Nucleus accumbens (tissue), 56 donors: ENCODE data around the gene JADE3.
A peak's percentile ranks its signal among the peaks of the same experiment; 100 is the strongest.
"Not testable (repeated sequence)": the region's sequence is repeated elsewhere in the genome, so short reads cannot be mapped to it uniquely, and the experiment has no call there.

ENCODE experiments used
- DNase-seq, 56 donors: peaks; one replicate each; lab custom pipeline; 2025; lab: John Stamatoyannopoulos, UW

Gene JADE3

DNA sequence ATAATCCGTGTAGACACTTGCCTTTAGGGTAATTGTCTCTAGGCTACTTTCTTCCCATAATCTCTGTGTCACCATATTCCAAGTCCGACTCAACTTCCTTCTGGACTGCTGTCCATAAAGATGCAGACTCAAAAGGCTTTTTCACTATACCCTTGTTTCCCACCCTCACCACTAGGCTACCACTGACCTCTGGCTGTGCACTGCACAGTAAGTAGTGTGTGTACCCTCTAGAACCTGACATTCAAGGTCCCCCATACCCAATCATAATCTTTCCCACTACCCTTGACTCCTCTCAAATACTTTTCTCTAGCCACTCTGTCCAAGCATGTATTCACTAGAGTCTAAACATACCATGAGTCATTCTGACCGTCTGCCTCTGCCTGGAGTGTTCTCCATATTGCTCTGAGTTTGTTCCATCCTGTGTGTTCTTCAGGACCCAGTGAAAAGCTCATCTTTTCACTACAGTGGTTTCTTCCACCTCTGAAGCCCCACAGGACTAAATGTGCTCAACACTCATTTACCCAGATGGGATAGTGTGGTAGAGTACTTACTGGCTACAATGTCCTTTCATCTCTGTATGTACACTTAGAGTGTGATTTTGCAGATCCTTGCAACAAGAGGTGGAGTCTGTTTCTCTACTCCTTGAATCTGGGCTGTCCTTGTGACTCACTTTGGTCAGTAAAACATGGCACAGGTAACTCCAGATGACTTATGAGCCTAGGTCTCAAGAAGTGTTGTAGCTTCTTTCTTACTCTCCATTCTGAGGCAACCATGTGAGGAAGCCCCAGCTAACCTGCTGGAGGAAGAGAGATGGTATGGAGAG lies 17.4 kb downstream of the JADE3 start:
- DNase-seq, result no peak

DNA sequence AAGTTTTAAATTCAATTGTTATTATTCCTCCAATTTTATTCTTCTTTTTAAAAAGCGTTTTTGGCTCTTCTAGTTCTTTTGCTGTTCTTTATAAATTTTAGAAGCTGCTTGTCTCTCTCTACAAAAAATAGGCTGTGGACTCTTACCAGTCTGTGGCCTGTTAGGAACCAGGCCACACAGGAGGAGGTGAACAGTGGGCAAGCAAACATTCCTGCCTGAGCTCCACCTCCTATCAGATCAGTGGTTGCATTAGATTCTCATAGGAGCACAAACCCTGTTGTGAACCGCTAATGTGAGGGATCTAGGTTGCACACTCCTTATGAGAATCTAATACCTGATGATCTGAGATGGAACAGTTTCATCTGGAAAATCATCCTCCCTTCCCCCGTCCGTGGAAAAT lies 23.1 kb downstream of the JADE3 start:
- DNase-seq, result no peak

DNA sequence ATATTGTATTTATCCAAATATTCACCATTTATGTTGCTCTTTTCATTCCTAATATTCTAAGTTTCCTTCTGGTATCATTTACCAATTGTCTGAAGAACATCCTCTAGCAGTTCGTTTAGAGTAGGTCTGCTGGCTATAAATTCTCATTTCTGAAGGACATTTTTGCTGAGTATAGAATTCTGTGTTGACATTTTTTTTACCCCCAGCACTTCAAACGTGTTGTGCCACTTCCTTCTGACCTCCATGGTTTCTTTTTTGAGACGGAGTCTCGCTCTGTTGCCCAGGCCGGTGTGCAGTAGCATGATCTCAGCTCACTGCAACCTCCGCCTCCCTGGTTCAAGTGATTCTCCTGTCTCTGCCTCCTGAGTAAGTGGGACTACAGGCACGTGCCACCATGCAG lies 26.4 kb downstream of the JADE3 start:
- DNase-seq, result no peak

DNA sequence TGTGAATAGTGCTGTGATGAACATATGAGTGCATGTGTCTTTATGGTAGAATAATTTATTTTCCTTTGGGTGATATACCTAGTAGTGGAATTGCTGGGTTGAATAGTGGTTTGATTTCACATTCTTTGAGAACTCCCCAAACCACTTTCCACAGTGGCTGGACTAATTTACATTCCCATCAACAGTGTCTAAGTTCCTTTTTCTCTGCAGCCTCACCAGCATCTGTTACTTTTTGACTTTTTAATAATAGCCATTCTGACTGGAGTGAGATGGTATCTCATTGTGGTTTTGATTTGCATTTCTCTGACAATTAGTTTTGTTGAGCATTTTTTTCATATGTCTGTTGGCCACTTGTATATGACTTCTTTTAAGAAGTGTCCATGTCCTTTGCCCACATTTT lies 29.1 kb downstream of the JADE3 start:
- DNase-seq, result no peak

DNA sequence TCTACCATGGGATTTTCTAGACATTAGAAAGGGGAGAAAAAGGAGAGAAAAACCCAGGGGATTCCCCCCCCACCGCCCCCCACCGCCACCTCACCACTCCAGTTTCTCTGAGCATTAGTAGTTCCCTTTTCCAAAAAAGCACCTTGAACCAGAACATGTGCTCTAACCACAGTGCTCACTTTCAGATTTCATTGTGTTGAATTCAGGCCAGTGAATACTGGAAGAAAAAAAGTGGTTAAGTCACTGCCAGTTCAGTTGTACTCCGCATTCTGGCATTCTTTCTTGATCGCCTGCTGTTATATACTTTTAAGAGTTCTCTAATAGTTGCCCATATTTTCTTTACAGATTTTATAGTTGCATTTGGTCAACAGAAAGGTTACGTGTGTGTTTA lies 40.9 kb downstream of the JADE3 start:
- DNase-seq, result no peak

DNA sequence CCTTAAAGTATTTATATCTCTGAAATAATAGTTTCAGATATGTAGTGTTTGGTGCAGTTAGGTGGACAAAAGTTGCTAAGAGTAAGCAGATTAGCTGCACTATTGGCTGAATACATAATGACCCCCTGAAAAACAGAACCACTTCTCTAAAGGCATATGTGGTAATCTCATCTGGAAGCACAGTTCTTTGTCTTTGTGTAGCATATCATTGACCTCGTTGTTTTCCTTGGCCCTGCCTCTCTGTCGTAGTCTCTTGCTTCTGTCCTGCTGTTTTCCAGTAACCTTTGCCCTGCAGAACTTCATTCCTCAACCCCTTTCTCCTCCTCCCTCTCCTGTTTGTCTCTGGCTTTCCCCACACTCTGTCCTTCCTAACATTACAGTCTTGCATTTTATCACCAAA lies 41.4 kb downstream of the JADE3 start:
- no peak for DNase-seq

DNA sequence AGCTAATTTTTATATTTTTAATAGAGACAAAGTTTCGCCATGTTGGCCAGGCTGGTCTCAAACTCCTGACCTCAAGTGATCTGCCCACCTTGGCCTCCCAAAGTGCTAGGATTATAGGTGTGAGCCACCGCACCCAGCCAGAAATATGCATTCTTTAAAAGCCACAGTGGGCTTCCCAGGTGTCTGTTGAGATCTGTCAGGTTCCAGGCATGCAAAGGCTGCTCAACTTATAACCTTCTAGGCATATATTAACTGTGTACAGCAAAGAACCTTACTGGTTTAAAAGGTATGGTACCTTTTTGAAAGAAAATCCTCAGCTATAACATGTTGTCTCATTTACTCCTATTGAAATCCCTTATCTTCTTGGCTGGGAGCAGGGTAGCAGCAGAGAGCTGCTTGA lies 42.5 kb downstream of the JADE3 start:
- DNase-seq, result no peak

DNA sequence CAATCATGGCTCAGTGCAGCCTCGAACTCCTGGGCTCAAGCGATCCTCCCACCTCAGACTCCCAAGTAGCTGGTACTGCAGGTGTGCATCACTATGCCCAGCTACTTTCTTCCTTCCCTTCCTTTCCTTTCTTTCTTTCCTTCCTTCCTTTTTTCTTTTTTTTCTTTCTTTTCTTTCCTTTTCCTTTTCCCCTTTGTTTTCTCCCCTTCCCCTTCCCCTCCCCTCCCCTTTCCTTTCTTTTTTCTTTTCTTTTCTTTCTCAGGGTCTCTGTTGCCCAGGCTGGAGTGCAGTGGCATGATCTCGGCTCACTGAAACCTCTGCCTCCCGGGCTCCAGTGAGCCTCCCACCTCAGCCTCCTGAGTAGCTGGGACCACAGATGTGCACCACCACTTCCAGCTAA lies 44.4 kb downstream of the JADE3 start:
- not testable (repeated sequence) for DNase-seq

DNA sequence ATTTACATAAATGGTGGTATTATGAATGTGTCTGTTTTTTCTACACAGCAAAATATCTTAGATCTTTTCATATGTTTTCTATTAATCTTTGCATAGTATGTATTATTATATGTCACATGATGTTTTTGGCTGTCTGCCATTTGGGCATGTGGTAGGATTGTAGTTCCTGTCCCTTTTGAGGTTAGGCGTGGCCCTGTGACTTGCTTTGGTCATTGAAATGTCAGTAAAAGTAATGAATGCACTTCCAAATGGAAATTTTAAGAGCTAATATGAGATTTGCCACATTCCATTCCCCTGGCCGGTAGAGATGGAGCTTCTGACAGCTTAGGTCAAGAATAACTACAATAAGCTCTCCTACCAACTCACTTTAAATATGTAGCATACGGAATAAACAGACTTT lies 45.1 kb downstream of the JADE3 start:
- DNase-seq, result no peak

DNA sequence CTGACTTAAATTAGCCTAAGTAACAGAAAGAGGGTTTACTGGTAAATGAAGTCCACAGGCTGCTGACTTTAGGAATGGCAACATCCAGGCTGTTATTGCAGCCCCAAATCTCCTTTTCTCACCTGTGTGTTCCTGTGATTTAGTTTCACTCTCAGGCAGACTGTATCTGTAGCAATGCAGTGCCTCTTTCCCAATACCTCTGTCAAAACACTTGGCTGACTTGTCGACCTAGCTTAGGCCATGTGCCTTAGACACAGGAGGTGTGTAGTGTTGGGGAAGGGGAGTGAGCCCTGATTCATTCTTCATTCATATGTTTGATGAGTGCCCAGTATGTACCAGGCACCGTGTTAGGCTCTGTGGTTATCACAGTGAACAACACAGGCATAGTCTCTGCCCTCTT lies 46.9 kb downstream of the JADE3 start:
- no peak for DNase-seq

DNA sequence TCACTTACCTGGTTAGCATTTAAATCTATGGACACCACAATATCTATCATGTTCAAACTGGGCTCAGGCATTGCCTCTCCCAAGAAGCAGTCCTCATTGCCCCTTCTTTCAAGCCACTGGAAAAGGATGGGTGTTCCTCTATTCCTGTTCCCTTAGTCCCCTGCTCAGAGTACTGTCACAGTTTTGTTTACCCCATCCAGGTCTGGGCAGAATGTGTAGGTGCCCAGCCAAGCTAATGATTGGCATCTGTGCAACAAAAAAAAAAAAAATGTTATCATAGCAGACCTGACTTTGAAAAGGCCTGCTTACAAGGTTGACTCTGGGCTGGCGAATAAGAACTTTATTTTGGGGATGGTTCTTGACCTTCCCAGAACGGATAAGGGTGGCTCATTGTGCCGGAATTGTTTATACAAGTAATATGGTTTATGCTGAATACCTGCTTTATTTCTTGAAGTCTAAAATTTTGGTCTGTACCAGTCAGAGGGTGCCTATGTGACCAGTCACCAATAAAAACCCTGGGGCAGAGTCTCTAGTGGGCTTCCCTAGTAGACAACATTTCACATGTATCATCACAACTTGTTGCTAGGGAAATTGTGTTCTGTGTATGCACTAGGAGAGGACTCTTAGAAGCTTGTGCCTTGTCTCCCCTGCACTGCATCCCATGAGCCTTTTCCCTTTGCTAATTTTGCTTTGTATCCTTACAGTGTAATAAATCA lies 47.9 kb downstream of the JADE3 start:
- DNase-seq, result no peak

DNA sequence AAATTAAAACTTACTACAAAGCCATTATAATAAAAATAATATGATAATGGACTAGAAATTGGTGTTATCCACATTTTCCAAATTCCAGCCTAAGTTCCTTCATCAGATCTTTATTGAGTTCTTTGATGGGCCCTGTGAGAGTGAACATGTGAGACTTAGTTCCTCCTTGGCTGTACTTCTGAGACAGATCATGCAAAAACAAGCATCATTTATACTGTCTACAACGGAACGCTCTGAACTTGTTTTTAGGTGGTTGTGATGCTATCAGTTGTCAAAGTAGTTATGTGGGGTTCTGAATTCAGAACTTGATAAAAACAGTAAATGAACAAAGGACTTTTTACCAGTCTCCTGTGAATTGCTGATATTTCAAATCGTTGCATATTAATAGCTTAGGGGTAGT lies 48.9 kb downstream of the JADE3 start:
- no peak for DNase-seq

DNA sequence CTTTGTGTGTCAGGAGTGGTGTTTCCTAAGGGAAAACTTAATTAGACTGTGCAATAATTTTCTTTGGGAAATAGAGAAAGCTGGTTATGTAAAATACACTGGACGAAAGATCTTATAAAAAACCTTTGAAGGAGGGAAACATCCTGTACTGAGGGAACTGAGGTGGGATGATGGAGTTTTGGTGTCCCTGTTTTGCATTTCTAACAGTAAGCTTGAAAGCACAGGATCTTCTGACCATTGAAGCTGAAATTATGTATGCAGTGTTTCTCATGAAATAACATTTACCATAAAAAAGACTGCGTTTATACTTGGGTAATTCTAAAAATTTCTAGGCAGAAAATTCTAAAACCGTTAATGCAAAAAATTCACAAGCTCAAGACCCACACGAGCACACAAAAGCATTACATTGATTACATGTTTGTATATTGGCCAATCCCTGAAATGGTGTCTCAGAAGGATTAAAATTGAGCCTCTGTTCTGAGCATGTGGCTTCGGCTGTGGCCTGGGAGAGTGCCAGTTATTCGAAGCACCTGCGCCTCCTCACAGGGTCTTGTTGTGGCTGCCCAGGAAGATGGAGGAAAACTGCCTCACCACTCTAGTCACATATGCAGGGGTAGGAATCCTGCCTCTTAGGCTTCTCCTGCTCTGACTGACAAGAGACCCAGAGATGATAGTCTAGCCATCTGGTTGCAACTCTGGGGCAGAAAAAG lies 49.5 kb downstream of the JADE3 start:
- DNase-seq, result peak in 9 of 56 donors; percentile 0 to 7 (median 1)

DNA sequence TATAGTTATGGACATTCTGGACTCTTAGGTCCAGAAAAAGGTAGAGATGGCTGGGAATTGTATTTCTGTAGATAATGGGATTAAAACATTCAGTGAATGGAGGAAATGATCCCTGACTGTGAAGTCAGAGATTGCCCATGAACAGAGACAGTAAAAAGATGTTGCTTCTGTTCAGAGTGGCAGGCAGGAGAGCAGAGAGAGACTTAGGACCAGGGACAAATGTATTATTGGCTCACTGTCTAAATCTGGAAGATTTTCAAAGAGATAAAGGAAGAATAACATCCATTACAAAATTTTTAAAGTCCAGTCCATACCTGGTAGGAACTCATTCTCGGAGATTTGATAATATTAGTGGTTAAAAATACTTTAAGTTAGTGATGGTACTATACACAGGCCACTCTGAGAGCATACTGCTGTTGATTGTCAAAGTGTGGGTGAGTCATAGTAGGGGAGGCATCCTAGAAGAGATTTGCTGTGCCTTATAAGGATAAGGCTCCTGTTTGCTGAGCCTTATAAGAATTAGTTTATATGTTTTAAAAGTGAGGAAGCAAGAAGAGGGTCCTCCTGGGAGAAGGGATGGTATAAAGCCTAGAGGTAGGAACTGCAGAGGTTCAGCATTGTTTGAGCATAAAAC lies 53.0 kb downstream of the JADE3 start:
- DNase-seq, result no peak

DNA sequence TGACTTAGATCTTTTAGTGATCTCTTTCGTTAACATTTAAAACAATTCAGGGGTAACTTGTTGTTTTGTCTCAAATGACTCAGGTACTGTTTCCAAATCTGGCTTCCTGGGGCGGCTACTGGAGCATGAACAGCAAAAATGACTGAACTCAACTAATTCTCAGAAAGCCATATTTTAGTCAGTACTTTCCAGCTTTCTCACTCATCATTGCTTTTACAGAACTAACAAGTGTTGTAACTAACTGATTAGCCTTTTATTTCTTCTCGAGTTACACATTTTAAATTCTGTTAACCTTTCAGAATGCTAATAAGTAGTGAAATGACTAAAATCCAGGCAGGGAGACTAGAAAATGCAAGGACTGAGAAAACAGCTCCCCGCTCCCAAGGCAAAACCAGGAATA lies 55.3 kb downstream of the JADE3 start:
- no peak for DNase-seq

DNA sequence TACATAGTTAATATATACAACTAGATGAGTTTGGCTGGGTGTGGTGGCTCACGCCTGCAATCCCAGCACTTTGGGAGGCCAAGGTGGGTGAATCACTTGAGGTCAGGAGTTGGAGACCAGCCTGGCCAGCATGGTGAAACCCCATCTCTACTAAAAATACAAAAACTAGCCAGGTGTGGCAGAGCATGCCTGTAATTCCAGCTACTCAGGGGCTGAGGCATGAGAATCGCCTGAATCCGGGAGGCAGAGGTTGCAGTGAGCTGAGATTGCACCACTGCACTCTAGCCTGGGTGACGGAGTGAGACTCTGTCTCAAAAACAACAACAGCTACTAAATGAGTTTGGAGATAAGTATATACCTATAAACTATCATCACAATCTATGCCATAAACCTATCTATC lies 64.8 kb downstream of the JADE3 start:
- not testable (repeated sequence) for DNase-seq

DNA sequence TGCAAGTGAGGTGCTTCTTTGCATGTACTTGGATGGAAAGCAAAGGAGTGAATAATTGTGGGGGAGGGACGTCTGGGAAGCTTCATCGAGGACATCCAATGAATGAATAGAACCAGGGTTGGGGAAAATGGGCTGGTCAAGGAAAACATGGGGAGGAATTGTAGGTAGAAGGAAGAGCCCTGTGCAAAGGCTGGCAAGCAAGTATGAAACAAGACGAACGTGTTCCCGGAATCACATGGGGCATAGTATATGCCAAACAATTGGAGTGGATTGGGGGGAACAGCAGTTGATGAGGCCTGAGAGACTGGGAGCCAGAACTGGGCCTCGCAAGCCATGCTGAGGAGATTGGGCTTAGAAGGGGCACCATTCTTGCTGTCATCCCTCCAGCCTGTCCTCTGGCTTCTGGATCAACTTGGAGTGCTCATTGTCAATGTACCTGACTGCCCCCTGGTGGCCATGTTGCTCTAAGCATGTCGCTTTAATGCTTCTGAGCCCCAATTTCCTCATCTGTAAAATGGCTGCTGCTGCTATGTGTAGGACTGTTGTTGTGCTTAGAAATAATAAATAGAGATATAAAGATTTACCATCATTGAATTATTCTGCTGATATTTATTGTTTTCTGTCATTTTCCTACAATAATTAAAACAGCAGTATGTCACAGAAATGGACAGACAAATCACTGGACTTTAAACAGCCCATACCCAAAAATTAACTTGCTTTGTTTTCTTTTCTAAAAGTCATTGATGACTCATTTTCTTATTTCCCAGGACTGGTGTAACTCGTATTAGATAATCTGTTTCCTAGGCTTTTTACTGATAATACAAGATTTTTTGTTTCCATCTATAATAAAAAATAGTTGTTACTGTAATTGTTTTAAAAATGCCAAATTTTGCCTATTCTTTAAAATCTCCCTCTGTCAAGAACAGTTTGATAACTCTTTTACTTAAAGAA lies 66.4 kb downstream of the JADE3 start:
- DNase-seq, result peak in 16 of 56 donors; percentile 0 to 47 (median 2)

DNA sequence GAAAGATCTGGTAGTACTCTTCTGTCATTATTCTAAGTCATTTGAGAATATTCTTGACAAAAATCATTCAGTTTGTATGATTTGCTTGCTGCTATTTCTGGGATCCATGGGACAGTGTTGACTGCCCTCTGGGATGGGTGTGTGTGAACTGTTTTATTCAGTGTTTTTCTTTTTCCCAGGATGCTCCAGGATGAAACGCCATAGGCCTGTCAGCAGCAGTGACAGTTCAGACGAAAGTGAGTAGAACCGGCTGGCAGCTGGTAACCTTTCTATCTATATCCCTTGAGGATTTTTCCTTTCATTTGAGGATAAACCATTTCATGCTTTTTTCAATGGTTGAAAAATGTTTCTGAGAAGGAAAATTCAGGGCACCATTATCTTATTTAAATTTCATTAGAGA lies 72.5 kb downstream of the JADE3 start:
- DNase-seq, result no peak

DNA sequence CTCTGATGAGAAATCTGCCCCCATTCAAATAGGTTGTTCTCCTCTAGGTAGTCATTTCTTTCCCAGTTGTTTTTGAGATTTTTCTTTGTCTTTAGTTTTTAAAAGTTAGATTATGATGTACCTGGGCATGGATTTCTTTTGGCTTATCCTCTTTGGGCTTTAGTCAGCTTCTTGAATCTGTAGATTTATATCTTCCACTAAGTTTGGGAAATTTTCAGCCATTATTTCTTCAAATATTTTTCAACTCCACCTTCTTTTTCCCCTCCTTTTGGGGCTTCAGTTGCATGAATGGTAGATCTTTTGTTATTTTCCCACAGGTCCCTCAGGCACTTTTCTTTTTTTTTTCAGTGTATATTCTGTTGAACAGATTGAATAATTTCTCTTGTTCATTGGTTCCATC lies 77.3 kb downstream of the JADE3 start:
- DNase-seq, result no peak

DNA sequence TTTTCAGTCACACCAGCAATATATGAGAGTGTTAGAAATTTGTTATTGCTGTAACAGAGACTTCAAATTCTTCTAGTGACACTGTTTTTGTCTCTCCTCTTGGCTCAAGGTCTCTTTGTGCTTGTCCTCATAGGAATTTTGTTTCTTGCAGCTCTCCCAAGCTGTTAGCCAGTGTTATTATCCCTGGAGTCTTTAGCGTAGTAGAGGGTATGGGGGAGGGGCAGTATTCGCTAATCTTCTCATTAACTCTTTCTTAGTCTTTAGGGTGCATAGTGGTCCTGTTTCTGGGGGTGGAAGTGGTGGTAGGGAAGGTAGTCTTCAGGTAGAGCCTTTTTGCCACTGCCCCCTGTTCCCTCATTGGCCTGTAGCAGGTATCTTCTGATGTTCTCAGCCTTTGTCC lies 79.4 kb downstream of the JADE3 start:
- DNase-seq, result no peak
